Gastrocnemius medialis (tissue), 4 donors: ENCODE data around the gene RAB44.

Experiments
- POLR2A ChIP-seq, 2 donors: fragments of 450-650 bp; IDR thresholded peaks; one replicate each; pipeline ENCODE4 v1.6.1; 2017; ENCODE audit warnings: antibody characterized with exemption in 2 of 2, mild to moderate bottlenecking in 2 of 2, moderate library complexity in 2 of 2
- TF ChIP-seq, protein P1 (sequence below), 5 experiments: fragments of 450-650 bp in 3 of 5; fragments of 200-600 bp in 2 of 5; sonication (generic) in 2 of 5; IDR thresholded peaks in 4 of 5; conservative IDR thresholded peaks in 1 of 5; 1 replicate in 4 of 5; 2 replicates in 1 of 5; pipeline ENCODE4 v1.5.1; 2016 to 2019; ENCODE audit warnings: antibody characterized with exemption in 5 of 5, mild to moderate bottlenecking in 3 of 5, moderate library complexity in 3 of 5

DNA sequence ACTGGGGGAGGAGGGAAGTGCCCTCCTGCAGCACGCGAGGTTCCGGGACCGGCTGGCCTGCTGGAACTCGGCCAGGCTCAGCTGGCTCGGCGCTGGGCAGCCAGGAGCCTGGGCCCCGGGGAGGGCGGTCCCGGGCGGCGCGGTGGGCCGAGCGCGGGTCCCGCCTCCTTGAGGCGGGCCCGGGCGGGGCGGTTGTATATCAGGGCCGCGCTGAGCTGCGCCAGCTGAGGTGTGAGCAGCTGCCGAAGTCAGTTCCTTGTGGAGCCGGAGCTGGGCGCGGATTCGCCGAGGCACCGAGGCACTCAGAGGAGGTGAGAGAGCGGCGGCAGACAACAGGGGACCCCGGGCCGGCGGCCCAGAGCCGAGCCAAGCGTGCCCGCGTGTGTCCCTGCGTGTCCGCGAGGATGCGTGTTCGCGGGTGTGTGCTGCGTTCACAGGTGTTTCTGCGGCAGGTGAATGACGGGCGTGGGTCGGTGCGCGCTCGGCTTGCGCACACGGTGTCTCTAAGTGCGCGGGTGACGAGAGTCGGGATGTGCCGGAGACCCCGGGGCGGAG lies 19.1 kb upstream of the RAB44 start, which contains the start of gene CDKN1A:
- TF ChIP-seq POLR2A (IDR thresholded peaks at IDR 0.05): peak; percentile 99 to 100
- TF ChIP-seq, protein P1, sequence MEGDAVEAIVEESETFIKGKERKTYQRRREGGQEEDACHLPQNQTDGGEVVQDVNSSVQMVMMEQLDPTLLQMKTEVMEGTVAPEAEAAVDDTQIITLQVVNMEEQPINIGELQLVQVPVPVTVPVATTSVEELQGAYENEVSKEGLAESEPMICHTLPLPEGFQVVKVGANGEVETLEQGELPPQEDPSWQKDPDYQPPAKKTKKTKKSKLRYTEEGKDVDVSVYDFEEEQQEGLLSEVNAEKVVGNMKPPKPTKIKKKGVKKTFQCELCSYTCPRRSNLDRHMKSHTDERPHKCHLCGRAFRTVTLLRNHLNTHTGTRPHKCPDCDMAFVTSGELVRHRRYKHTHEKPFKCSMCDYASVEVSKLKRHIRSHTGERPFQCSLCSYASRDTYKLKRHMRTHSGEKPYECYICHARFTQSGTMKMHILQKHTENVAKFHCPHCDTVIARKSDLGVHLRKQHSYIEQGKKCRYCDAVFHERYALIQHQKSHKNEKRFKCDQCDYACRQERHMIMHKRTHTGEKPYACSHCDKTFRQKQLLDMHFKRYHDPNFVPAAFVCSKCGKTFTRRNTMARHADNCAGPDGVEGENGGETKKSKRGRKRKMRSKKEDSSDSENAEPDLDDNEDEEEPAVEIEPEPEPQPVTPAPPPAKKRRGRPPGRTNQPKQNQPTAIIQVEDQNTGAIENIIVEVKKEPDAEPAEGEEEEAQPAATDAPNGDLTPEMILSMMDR (IDR thresholded peaks at IDR 0.05 in 4 of 5, conservative IDR thresholded peaks at IDR 0.05 in 1 of 5): peak in 3 of 5 experiments; percentile 21 to 45 (median 28)
